HG03565 (cell line): ENCODE results near the gene GAB4.
"Not testable (repeated sequence)": the region's sequence is repeated elsewhere in the genome, so short reads cannot be mapped to it uniquely, and the experiment has no call there.

ENCODE experiments used
- ATAC-seq: cut with Tn5 transposase; IDR thresholded peaks from one replicate; pipeline ENCODE4 v1.9.1; 2021; ENCODE audit warnings: mild to moderate bottlenecking, moderate library complexity; ENCODE audit not compliant: unreplicated experiment

GAB4 gene

GRCh38 chr22:16960220-16960883 lies 47.7 kb downstream of the GAB4 start:
- ATAC-seq, result no peak

- no peak for ATAC-seq
These were observed 48.6 kb downstream of the GAB4 start for GRCh38 chr22:16959345-16959930.

- ATAC-seq, result no peak
These were observed 49.5 kb downstream of the GAB4 start for GRCh38 chr22:16958475-16958874.

- no peak for ATAC-seq
These were observed 50.2 kb downstream of the GAB4 start for GRCh38 chr22:16957781-16958180.

GRCh38 chr22:16956290-16956689 lies 51.7 kb downstream of the GAB4 start:
- ATAC-seq, result no peak

- ATAC-seq, result no peak
These were observed 52.3 kb downstream of the GAB4 start for GRCh38 chr22:16955678-16956210.

- ATAC-seq, result no peak
These were observed 52.9 kb downstream of the GAB4 start for GRCh38 chr22:16955081-16955480.

- no peak for ATAC-seq
These were observed 54.0 kb downstream of the GAB4 start for GRCh38 chr22:16954060-16954403.

- ATAC-seq, result no peak
These were observed 54.6 kb downstream of the GAB4 start for GRCh38 chr22:16953206-16954059.

GRCh38 chr22:16949561-16949960 lies 58.5 kb downstream of the GAB4 start:
- peak; percentile 75 for ATAC-seq

GRCh38 chr22:16937811-16938210 lies 70.2 kb downstream of the GAB4 start:
- no peak for ATAC-seq

- ATAC-seq, result not testable (repeated sequence)
These were observed 70.8 kb downstream of the GAB4 start for GRCh38 chr22:16937209-16937608.

GRCh38 chr22:16936625-16937024 lies 71.4 kb downstream of the GAB4 start:
- ATAC-seq, result no peak

- ATAC-seq, result no peak
These were observed 72.8 kb downstream of the GAB4 start for GRCh38 chr22:16935209-16935608.

- ATAC-seq, result no peak
These were observed 74.4 kb downstream of the GAB4 start for GRCh38 chr22:16933291-16934282.

- ATAC-seq, result no peak
These were observed 75.4 kb downstream of the GAB4 start for GRCh38 chr22:16932577-16932976.

- ATAC-seq, result no peak
These were observed 82.5 kb downstream of the GAB4 start for GRCh38 chr22:16925407-16925966.

- no peak for ATAC-seq
These were observed 85.3 kb downstream of the GAB4 start for GRCh38 chr22:16922706-16923105.

- ATAC-seq, result no peak
These were observed 85.9 kb downstream of the GAB4 start for GRCh38 chr22:16922076-16922475.
